A549 treated with dexamethasone at 1 μM for 4 hours (cell line): Measurements from ENCODE around the gene IL10RA. TPM values are rescaled to one million over a fixed set of nuclear protein-coding genes. Genes with fewer than 3 reads are reported as not detected.

ENCODE experiments used
- total RNA-seq: library from RNA; stranded (reverse); fragments of 200-300 nt; extraction: Qiagen RNA extraction; gene quantifications from 5 replicates; pipeline ENCODE4 v1.2.3, GENCODE V29; 2022

Gene IL10RA
- 0.03 to 0.14 TPM (median 0.11 TPM) in 4 of 5 replicates, not detected in the other for total RNA-seq

GRCh38 chr11:117985953-117986887 lies at the start of gene IL10RA:
TSS of gene IL10RA (plus strand) at chr11:117986394. CDS start at chr11:117986468, 74 bp downstream.

Other genes with a start within 250 kb of the IL10RA start
- 0.08 to 0.53 TPM (median 0.30 TPM) in 5 replicates for gene DSCAML1, start 189.2 kb upstream of the IL10RA start, total RNA-seq
- gene FXYD2, start 161.7 kb upstream of the IL10RA start, total RNA-seq: 12.8 to 19.6 TPM (median 15.6 TPM) in 5 replicates
- 0.11 to 0.39 TPM (median 0.31 TPM) in 5 replicates for gene FXYD6, start 109.7 kb upstream of the IL10RA start, total RNA-seq
- not detected in 5 replicates for gene TMPRSS13, start 57.0 kb upstream of the IL10RA start, total RNA-seq
- gene TMPRSS4, start 90.7 kb downstream of the IL10RA start, total RNA-seq: 0.07 TPM in 1 of 5 replicates, not detected in the others
- not detected in 5 replicates for gene SMIM35, start 100.6 kb downstream of the IL10RA start, total RNA-seq
- 0.02 to 0.08 TPM (median 0.05 TPM) in 4 of 5 replicates, not detected in the other for gene SCN4B, start 166.4 kb downstream of the IL10RA start, total RNA-seq
- gene SCN2B, start 190.2 kb downstream of the IL10RA start, total RNA-seq: not detected in 5 replicates
- gene JAML, start 238.6 kb downstream of the IL10RA start, total RNA-seq: not detected in 5 replicates